GM08714 (cell line): Measurements from ENCODE around the gene TOMM5.

Experiments
- H3K4me3 ChIP-seq: fragments of 200-500 bp; sonication (Bioruptor generic); 2 replicates; pipeline ENCODE4 v1.5.1; 2014; ENCODE audit warnings: mild to moderate bottlenecking, low read length, inconsistent platforms
- ZNF274 ChIP-seq: IDR thresholded peaks from 2 replicates; pipeline ENCODE4 v1.6.1; 2012; ENCODE audit warnings: mild to moderate bottlenecking, low read depth, low read length

Gene TOMM5

DNA sequence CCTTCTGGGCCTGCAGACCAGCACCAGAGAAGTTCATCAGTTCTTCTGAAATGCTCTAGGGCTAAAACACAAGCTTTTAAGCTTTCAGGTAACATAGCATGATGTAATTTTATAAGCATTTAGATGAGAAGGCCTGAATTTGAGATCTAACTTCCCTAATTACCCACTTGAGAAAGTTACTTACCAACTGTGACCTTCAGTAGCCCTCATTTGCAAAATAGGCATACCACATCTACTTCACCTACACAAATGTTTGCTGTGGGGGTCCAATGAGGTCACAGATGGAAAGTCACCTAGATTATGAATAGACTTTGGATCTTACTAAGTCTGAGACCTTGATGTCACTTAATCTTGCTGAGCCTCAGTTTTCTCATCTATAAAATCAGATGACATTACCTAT, 52.8 kb downstream of the TOMM5 start:
- H3K4me3 ChIP-seq, result no peak overlapping the region
- TF ChIP-seq ZNF274, result no peak
